H1 (cell line): Measurements from ENCODE around the gene PFDN5. TPM values are rescaled to one million over a fixed set of nuclear protein-coding genes. Genes with fewer than 3 reads are reported as not detected.

ENCODE experiments used
- CTCF ChIA-PET: fragments of 300-600 bp; sonication (Branson Sonifier 250); formaldehyde crosslinking; loops from one replicate; lab custom pipeline; 2021; ENCODE audit not compliant: partially characterized antibody; lab: Charles Lee
- POLR2A ChIA-PET: fragments of 300-600 bp; sonication (Branson Sonifier 250); formaldehyde crosslinking; loops from one replicate; lab custom pipeline; 2021; ENCODE audit warnings: inconsistent platforms; ENCODE audit not compliant: partially characterized antibody; lab: Charles Lee
- DNase-seq, 2 experiments: peaks; one replicate each; pipeline versions ENCODE4 v3.0.0 to v3.0.0-alpha.2; 2010 to 2022; ENCODE audit warnings: low spot score in 2 of 2, low read depth in 1 of 2, mixed read lengths in 1 of 2
- FAIRE-seq: peaks from 2 replicates; lab custom pipeline; 2011; peaks lifted over from hg19 to GRCh38; lab: Jason Lieb, UNC
- H2AFZ ChIP-seq: 2 replicates; pipeline ENCODE4 v1.8.1; 2012; ENCODE audit warnings: low read length, inconsistent platforms
- H2AK5ac ChIP-seq: 2 replicates; pipeline ENCODE4 v1.6.1; 2013; ENCODE audit warnings: low read depth, low read length
- H2BK120ac ChIP-seq: replicated peaks from 2 replicates; pipeline ENCODE3; 2013; ENCODE audit warnings: low read depth, low read length, inconsistent platforms
- H2BK12ac ChIP-seq: 2 replicates; pipeline ENCODE4 v1.6.1; 2013; ENCODE audit warnings: low read depth, low read length
- H2BK15ac ChIP-seq: 2 replicates; pipeline ENCODE4 v1.6.1; 2013; ENCODE audit warnings: low read length
- H2BK20ac ChIP-seq: 2 replicates; pipeline ENCODE4 v1.6.1; 2013; ENCODE audit warnings: low read length
- H2BK5ac ChIP-seq: 2 replicates; pipeline ENCODE4 v1.6.1; 2013; ENCODE audit warnings: low read depth, low read length
- H3K14ac ChIP-seq: 2 replicates; pipeline ENCODE4 v1.6.1; 2013; ENCODE audit warnings: inconsistent platforms; ENCODE audit not compliant: insufficient read length
- H3K18ac ChIP-seq: 2 replicates; pipeline ENCODE4 v1.6.1; 2013; ENCODE audit warnings: low read length; ENCODE audit errors: extremely low read depth
- H3K23ac ChIP-seq: 2 replicates; pipeline ENCODE4 v1.6.1; 2013; ENCODE audit warnings: inconsistent platforms; ENCODE audit not compliant: insufficient read length
- H3K23me2 ChIP-seq: 2 replicates; pipeline ENCODE4 v1.6.1; 2013; ENCODE audit warnings: low read depth, low read length
- H3K27ac ChIP-seq: 2 replicates; pipeline ENCODE4 v1.6.1; 2011; ENCODE audit warnings: low read depth, low read length, inconsistent platforms
- H3K27me3 ChIP-seq, 4 experiments: replicated peaks in 1 of 4; 1 replicate in 1 of 4; 2 replicates in 3 of 4; pipeline versions ENCODE4 v1.6.1 to v1.8.1; 2011 to 2013; ENCODE audit warnings: low read length in 3 of 4, mild to moderate bottlenecking in 3 of 4, inconsistent platforms in 2 of 4, mixed read lengths in 2 of 4, moderate library complexity in 1 of 4; ENCODE audit not compliant: control insufficient read depth in 3 of 4, insufficient read depth in 3 of 4; ENCODE audit errors: extremely low read depth in 1 of 4
- H3K36me3 ChIP-seq, 4 experiments: 2 replicates each; pipeline versions ENCODE4 v1.6.1 to v1.8.1; 2011 to 2013; ENCODE audit warnings: mild to moderate bottlenecking in 4 of 4, low read length in 3 of 4, moderate library complexity in 2 of 4, control low read depth in 1 of 4, inconsistent platforms in 1 of 4; ENCODE audit not compliant: insufficient read depth in 4 of 4, control insufficient read depth in 2 of 4
- H3K4ac ChIP-seq: replicated peaks from 2 replicates; pipeline ENCODE3; 2013; ENCODE audit warnings: low read length, low read depth, mixed read lengths, inconsistent platforms; ENCODE audit not compliant: insufficient read length
- H3K4me1 ChIP-seq, 4 experiments: replicated peaks in 1 of 4; 1 replicate in 1 of 4; 2 replicates in 3 of 4; pipeline versions ENCODE4 v1.6.1 to v1.8.1; 2011 to 2013; ENCODE audit warnings: low read length in 3 of 4, inconsistent platforms in 2 of 4, mixed read lengths in 1 of 4; ENCODE audit not compliant: insufficient read depth in 4 of 4, control insufficient read depth in 3 of 4
- H3K4me2 ChIP-seq, 2 experiments: 2 replicates each; pipeline versions ENCODE4 v1.6.1 to v1.8.1; 2011 to 2013; ENCODE audit warnings: low read depth in 2 of 2, low read length in 2 of 2, control low read depth in 1 of 2, inconsistent platforms in 1 of 2, mild to moderate bottlenecking in 1 of 2; ENCODE audit not compliant: insufficient read depth in 1 of 2
- H3K4me3 ChIP-seq, 4 experiments: fragments of 200-600, 300-600 bp in 1 of 4; sonication (generic), shearing (Covaris generic), sonication (Bioruptor Twin) in 1 of 4; 2 replicates each; pipeline versions ENCODE4 v1.5.1 to v1.8.1; 2011 to 2016; ENCODE audit warnings: low read length in 4 of 4, low read depth in 3 of 4, control low read depth in 2 of 4, inconsistent platforms in 2 of 4, mild to moderate bottlenecking in 2 of 4, mixed read lengths in 1 of 4, moderate library complexity in 1 of 4; ENCODE audit not compliant: insufficient read depth in 2 of 4; ENCODE audit errors: extremely low read depth in 1 of 4
- H3K56ac ChIP-seq: replicated peaks from 2 replicates; pipeline ENCODE3; 2013; ENCODE audit warnings: low read depth, mild to moderate bottlenecking, mixed read lengths, low read length, inconsistent platforms; ENCODE audit not compliant: insufficient read length
- H3K79me1 ChIP-seq: 2 replicates; pipeline ENCODE4 v1.6.1; 2013; ENCODE audit warnings: low read depth, low read length, control low read depth
- H3K79me2 ChIP-seq, 2 experiments: 2 replicates each; pipeline versions ENCODE4 v1.6.1 to v1.8.1; 2012 to 2013; ENCODE audit warnings: low read length in 2 of 2, mild to moderate bottlenecking in 2 of 2, inconsistent platforms in 1 of 2; ENCODE audit not compliant: insufficient read depth in 2 of 2, control insufficient read depth in 1 of 2
- H3K9ac ChIP-seq, 4 experiments: replicated peaks in 1 of 4; 1 replicate in 1 of 4; 2 replicates in 3 of 4; pipeline versions ENCODE4 v1.6.1 to v1.8.1; 2011 to 2013; ENCODE audit warnings: low read depth in 3 of 4, low read length in 3 of 4, control low read depth in 2 of 4, mild to moderate bottlenecking in 2 of 4, moderate library complexity in 2 of 4, inconsistent platforms in 1 of 4; ENCODE audit errors: extremely low read depth in 1 of 4
- H3K9me3 ChIP-seq, 2 experiments: 2 replicates each; pipeline versions ENCODE4 v1.6.1 to v1.8.1; 2012 to 2013; ENCODE audit warnings: mild to moderate bottlenecking in 2 of 2, moderate library complexity in 2 of 2, control low read depth in 1 of 2, inconsistent platforms in 1 of 2, low read depth in 1 of 2, low read length in 1 of 2, mixed read lengths in 1 of 2; ENCODE audit not compliant: insufficient read depth in 2 of 2
- H4K20me1 ChIP-seq, 2 experiments: replicated peaks in 1 of 2; 2 replicates each; pipeline versions ENCODE3 to v1.8.1; 2011 to 2013; ENCODE audit warnings: inconsistent platforms in 2 of 2, low read length in 2 of 2, mild to moderate bottlenecking in 1 of 2; ENCODE audit not compliant: insufficient read depth in 2 of 2, control insufficient read depth in 1 of 2
- H4K5ac ChIP-seq: 2 replicates; pipeline ENCODE4 v1.6.1; 2013; ENCODE audit warnings: low read length, low read depth, mixed read lengths, inconsistent platforms; ENCODE audit not compliant: insufficient read length
- H4K8ac ChIP-seq: 2 replicates; pipeline ENCODE4 v1.8.0; 2013; ENCODE audit warnings: mild to moderate bottlenecking, moderate library complexity, low read length, inconsistent platforms; ENCODE audit not compliant: insufficient read depth; ENCODE audit errors: extremely low read depth
- H4K91ac ChIP-seq: replicated peaks from 2 replicates; pipeline ENCODE3; 2013; ENCODE audit warnings: low read length, mixed read lengths, inconsistent platforms; ENCODE audit not compliant: insufficient read length
- ATF2 ChIP-seq: IDR thresholded peaks from 2 replicates; pipeline ENCODE4 v1.6.1; 2012; ENCODE audit warnings: low read length, inconsistent platforms
- ATF3 ChIP-seq: IDR thresholded peaks from 2 replicates; pipeline ENCODE4 v1.6.1; 2011; ENCODE audit warnings: low read depth, mild to moderate bottlenecking, low read length; ENCODE audit not compliant: insufficient read depth
- CHD2 ChIP-seq: IDR thresholded peaks from 2 replicates; pipeline ENCODE4 v1.6.1; 2012; ENCODE audit warnings: low read length, improper control_type of control experiment
- EGR1 ChIP-seq: IDR thresholded peaks from 2 replicates; pipeline ENCODE4 v1.6.1; 2011; ENCODE audit warnings: low read depth, low read length, borderline replicate concordance
- EP300 ChIP-seq, 2 experiments: IDR thresholded peaks; 1 replicate in 1 of 2; 2 replicates in 1 of 2; pipeline ENCODE4 v1.6.1; 2011 to 2012; ENCODE audit warnings: low read depth in 2 of 2, low read length in 2 of 2, mild to moderate bottlenecking in 2 of 2, borderline replicate concordance in 1 of 2, inconsistent platforms in 1 of 2, moderate library complexity in 1 of 2
- EZH2 ChIP-seq: fragments of 200-600 bp; sonication (generic); IDR thresholded peaks from 2 replicates; pipeline ENCODE4 v1.7.1; 2012; ENCODE audit warnings: low read depth, mild to moderate bottlenecking, moderate library complexity, low read length, inconsistent platforms; ENCODE audit not compliant: severe bottlenecking
- NRF1 ChIP-seq: IDR thresholded peaks from 2 replicates; pipeline ENCODE4 v1.6.1; 2011; ENCODE audit warnings: mild to moderate bottlenecking, low read depth, low read length, improper control_type of control experiment
- SIRT6 ChIP-seq: IDR thresholded peaks from one replicate; pipeline ENCODE4 v1.7.1; 2012; ENCODE audit warnings: low read length, inconsistent platforms
- TAF1 ChIP-seq: IDR thresholded peaks from 2 replicates; pipeline ENCODE4 v1.6.1; 2011; ENCODE audit warnings: mild to moderate bottlenecking, low read depth, low read length
- TBP ChIP-seq: IDR thresholded peaks from 2 replicates; pipeline ENCODE4 v1.6.1; 2011; ENCODE audit warnings: low read depth, low read length, improper control_type of control experiment
- TCF12 ChIP-seq: IDR thresholded peaks from 2 replicates; pipeline ENCODE4 v1.6.1; 2011; ENCODE audit warnings: low read depth, mild to moderate bottlenecking, low read length
- WGBS, 2 experiments: shearing (Covaris generic) in 1 of 2; methylation state at CpG; one replicate each; pipeline versions ENCODE4 v1.1.6 to v1.1.7; 2013 to 2015; ENCODE audit warnings: low lambda C conversion rate in 2 of 2, mixed read lengths in 2 of 2, inconsistent platforms in 1 of 2, low coverage in 1 of 2, missing lambda C conversion rate in 1 of 2; ENCODE audit not compliant: insufficient replicate concordance in 2 of 2, insufficient coverage in 1 of 2, insufficient read length in 1 of 2; ENCODE audit errors: extremely low coverage in 1 of 2, missing lambda C conversion rate in 1 of 2; 5-methylcytosine and 5-hydroxymethylcytosine counted together
- polyA plus RNA-seq, 7 experiments: library from polyadenylated mRNA; depleted of rRNA in 3 of 7; stranded (reverse) in 5 of 7; unstranded in 2 of 7; fragments of >200 nt in 5 of 7; fragments of 200-250 nt in 2 of 7; gene quantifications; 1 replicate in 5 of 7; 2 replicates in 1 of 7; 4 replicates in 1 of 7; pipeline versions ENCODE4 v1.2.1 to v1.2.3, GENCODE V29; 2011 to 2013; ENCODE audit warnings: missing spikeins in 2 of 7, mixed read lengths in 2 of 7
- total RNA-seq: library from RNA; stranded (reverse); fragmentation: NEBNext Ultra II Directional; extraction: Animal tissue kit (Norgen Biotek cat#: 25700); gene quantifications from 2 replicates; pipeline ENCODE4 v1.2.1, GENCODE V29; 2021

PFDN5 gene
- total and polyA plus RNA-seq, 2 of the 8 experiments (the other 6 are each of a cell fraction or from before 2014, with no cell fraction given), result 290 to 630 TPM

DNA sequence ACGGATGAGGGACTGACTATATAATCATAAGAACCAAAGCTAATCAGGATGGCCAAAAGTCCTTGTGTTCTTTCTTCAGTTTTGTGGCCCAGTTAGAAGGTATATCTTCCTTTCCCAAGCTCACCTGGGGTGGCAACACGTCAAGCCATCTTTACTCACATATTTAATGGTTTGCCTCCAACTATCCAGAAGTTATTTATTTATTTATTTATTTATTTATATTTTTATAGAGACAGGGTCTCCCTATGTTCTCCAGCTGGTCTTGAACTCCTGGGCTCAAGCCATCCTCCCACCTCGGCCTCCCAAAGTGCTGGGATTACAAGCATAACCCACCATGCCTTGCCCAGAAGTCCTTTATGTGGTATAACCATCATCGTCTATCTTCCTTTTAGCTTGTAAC, 52.6 kb downstream of the PFDN5 start:
- H3K56ac ChIP-seq, result no peak overlapping the region
- H3K4me3 ChIP-seq, result no peak overlapping the region
- FAIRE-seq (no peak), DNase-seq (no peak)
- H4K91ac ChIP-seq, result no peak overlapping the region
- no peak overlapping the region for H2BK15ac ChIP-seq
- 86% methylated on average over 4 of the region's 4 CpGs; no CpG with 5 or more reads in 1 of the 2 experiments for WGBS, 2 experiments
- H3K4me2 ChIP-seq, result no peak overlapping the region
- no peak overlapping the region for H2BK5ac ChIP-seq
- H2BK120ac ChIP-seq, result no peak overlapping the region
- no peaks in the 10 kb centered on the region for H3K9me3 ChIP-seq
- POLR2A ChIA-PET, result interaction anchor here (0.6 to 1.4 kb wide), 4 partner anchors 32 to 142 kb away, joined by 3 to 6 read pairs (median 4); no protein-coding TSS in a partner anchor
- no peak overlapping the region for H4K8ac ChIP-seq
- H3K27ac ChIP-seq, result no peak overlapping the region
- no peak overlapping the region for H2AFZ ChIP-seq
- H2AK5ac ChIP-seq, result no peak overlapping the region
- H3K36me3 ChIP-seq, result no peaks in the 10 kb centered on the region
- no peak overlapping the region for H2BK20ac ChIP-seq
- H3K23me2 ChIP-seq, result peaks cover 3% of the 10 kb centered on the region; the same call in 1 of the 2 replicates
- no peak overlapping the region for H3K9ac ChIP-seq
- no peak overlapping the region for H3K23ac ChIP-seq
- no peaks in the 10 kb centered on the region for H4K20me1 ChIP-seq
- H2BK12ac ChIP-seq, result no peak overlapping the region
- CTCF ChIA-PET, result interaction anchor here (0.7 to 21.3 kb wide), 8 partner anchors 19 to 162 kb away, joined by 3 to 381 read pairs (median 5); partner anchors contain the start of genes AAAS and SP7
- H3K27me3 ChIP-seq, result peaks cover 3 to 13% (median 5%) of the 10 kb centered on the region in 4 experiments; a peak in 4 of 7 replicates
- peaks cover 0 to 15% (median 8%) of the 10 kb centered on the region in 4 experiments; a peak in 5 of 7 replicates for H3K4me1 ChIP-seq
- no peaks in the 10 kb centered on the region for H3K79me1 ChIP-seq
- H3K79me2 ChIP-seq, result no peaks in the 10 kb centered on the region
- H3K18ac ChIP-seq, result no peak overlapping the region
- no peak overlapping the region for H4K5ac ChIP-seq
- H3K4ac ChIP-seq, result no peak overlapping the region
- H3K14ac ChIP-seq, result no peak overlapping the region
- TF ChIP-seq TCF12 (no peak), EZH2 (no peak), EGR1 (no peak), SIRT6 (no peak), CHD2 (no peak), NRF1 (no peak), EP300 (IDR thresholded peaks at IDR 0.05; ENCODE audit: borderline replicate concordance in 1 of 2, low read depth in 2 of 2, low read length in 2 of 2) (no peak), ATF2 (no peak), TAF1 (no peak), TBP (no peak), ATF3 (no peak)
